ENCODE measurements around the gene RASL10A. TPM values are rescaled to one million over a fixed set of nuclear protein-coding genes. Genes with fewer than 3 reads are reported as not detected.
"Not testable (repeated sequence)": the region's sequence is repeated elsewhere in the genome, so short reads cannot be mapped to it uniquely, and the experiment has no call there.

Gene RASL10A
- total RNA-seq: 2.5 and 9.5 TPM in 2 replicates
- 1.00 TPM for polyA plus RNA-seq (2012)

- no peak for DNase-seq (ENCODE audit: low read depth)
Observed at GRCh38 chr22:29315286-29316140, at the start of gene RASL10A. Gene RASL10A (minus strand): TSS chr22:29315697. CDS start chr22:29315246, 451 bp downstream.

- DNase-seq (ENCODE audit: low read depth): peak; percentile 79
Observed at GRCh38 chr22:29359469-29359868, 44.0 kb upstream of the RASL10A start.

- DNase-seq (ENCODE audit: low read depth): not testable (repeated sequence)
Observed at GRCh38 chr22:29357193-29357890, 41.8 kb upstream of the RASL10A start.

- no peak for DNase-seq (ENCODE audit: low read depth)
Observed at GRCh38 chr22:29353860-29354259, 38.4 kb upstream of the RASL10A start.

- no peak for DNase-seq (ENCODE audit: low read depth)
Observed at GRCh38 chr22:29353286-29353685, 37.8 kb upstream of the RASL10A start.

- DNase-seq (ENCODE audit: low read depth): no peak
Observed at GRCh38 chr22:29352778-29353177, 37.3 kb upstream of the RASL10A start.

- DNase-seq (ENCODE audit: low read depth): no peak
Observed at GRCh38 chr22:29351891-29352290, 36.4 kb upstream of the RASL10A start.

- no peak for DNase-seq (ENCODE audit: low read depth)
Observed at GRCh38 chr22:29351042-29351441, 35.5 kb upstream of the RASL10A start.

GRCh38 chr22:29348956-29349355 lies 33.5 kb upstream of the RASL10A start:
- DNase-seq (ENCODE audit: low read depth): no peak

GRCh38 chr22:29348041-29348440 lies 32.5 kb upstream of the RASL10A start:
- DNase-seq (ENCODE audit: low read depth): no peak

- DNase-seq (ENCODE audit: low read depth): peak; percentile 88
Observed at GRCh38 chr22:29346659-29347058, 31.2 kb upstream of the RASL10A start.

GRCh38 chr22:29345932-29346331 lies 30.4 kb upstream of the RASL10A start:
- DNase-seq (ENCODE audit: low read depth): no peak

- DNase-seq (ENCODE audit: low read depth): not testable (repeated sequence)
Observed at GRCh38 chr22:29344889-29345288, 29.4 kb upstream of the RASL10A start.

- DNase-seq (ENCODE audit: low read depth): peak; percentile 74
Observed at GRCh38 chr22:29344137-29344536, 28.6 kb upstream of the RASL10A start.

GRCh38 chr22:29343313-29343805 lies 27.9 kb upstream of the RASL10A start:
- no peak for DNase-seq (ENCODE audit: low read depth)

- DNase-seq (ENCODE audit: low read depth): no peak
Observed at GRCh38 chr22:29342577-29343312, 27.2 kb upstream of the RASL10A start.

GRCh38 chr22:29342177-29342576 lies 26.7 kb upstream of the RASL10A start:
- no peak for DNase-seq (ENCODE audit: low read depth)

- no peak for DNase-seq (ENCODE audit: low read depth)
Observed at GRCh38 chr22:29341849-29342127, 26.3 kb upstream of the RASL10A start.

GRCh38 chr22:29341056-29341848 lies 25.8 kb upstream of the RASL10A start:
- no peak for DNase-seq (ENCODE audit: low read depth)

GRCh38 chr22:29340566-29340965 lies 25.1 kb upstream of the RASL10A start:
- no peak for DNase-seq (ENCODE audit: low read depth)

Data from myocyte (in vitro differentiated cells).